NCI-H69 (cell line): ENCODE measurements around the gene MYLK3.

Experiments
- DNase-seq: peaks from one replicate; lab custom pipeline; 2025; lab: John Stamatoyannopoulos, UW

The MYLK3 gene

DNA sequence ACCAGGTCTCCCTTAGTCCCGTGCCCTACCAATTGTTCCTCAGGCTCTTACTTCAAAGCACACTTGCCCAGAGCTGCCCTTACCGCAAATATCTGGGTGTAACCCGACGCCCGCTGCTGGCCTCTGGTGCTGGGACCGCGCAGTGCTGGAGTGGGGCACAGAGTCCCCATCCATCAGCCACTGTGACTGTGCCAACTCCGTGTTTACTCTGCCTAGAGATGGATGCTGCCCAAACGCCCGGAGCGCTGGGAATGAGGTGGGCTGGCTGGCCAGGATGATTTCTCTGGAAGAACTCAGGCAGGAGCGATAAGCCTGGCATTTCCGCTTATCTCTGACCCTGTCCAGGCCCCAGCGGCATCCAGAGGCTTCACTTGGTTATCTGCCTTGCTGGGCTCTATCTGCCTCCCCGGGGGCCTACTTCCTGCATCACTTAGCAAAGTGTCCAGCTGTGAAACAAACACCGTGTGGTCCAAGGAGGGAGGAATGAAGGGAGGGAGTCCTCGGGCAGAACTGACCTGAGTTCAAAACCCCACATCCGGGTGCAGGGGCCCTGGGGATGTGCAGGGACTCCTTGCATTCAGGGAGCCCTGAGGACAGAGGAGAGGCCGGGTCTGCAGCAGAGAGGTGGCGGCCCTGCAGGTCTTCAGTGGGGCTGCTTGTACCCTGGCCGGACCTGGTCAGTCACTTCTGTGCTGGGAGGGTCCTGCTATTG lies 9.4 kb upstream of the MYLK3 start:
- DNase-seq, result peak; percentile 78

DNA sequence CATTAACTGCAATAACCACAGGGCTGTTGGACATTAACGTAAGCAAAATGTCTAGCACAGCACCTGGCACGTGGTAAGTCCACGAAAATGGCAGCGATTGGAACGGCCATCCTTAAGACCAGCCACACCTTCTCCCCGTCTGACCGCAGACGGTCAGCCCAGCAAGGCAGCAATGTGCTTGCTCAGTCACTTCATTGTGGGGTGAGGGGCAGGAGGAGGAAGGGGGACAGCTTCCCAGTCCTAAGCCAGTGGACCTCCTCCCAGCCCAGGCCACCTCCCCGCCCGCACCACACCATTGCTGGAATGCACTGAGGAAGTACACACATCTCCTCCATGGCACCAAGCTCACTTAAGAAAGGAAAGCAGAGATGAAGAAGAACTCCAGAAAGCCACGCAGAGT lies 8.6 kb upstream of the MYLK3 start:
- DNase-seq, result no peak

DNA sequence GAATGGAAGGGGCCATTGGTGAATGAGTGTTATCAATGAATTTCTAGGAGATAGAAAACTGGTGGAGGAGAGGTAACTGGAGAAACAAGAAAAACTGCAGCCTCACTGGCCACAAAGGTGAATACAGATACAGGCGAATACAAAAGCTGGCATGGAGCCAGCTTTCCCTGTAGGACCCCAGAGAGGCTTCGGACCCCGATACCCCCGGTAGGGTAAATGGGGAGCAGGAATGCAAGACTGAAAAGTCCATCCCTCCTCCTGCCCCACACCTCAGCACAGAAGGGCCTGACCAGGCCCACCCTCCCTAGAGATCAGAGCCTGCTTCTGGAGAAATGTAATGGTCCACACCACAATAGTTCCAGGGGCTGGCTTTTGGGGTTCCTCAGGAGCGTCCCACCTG lies 4.9 kb upstream of the MYLK3 start:
- no peak for DNase-seq

DNA sequence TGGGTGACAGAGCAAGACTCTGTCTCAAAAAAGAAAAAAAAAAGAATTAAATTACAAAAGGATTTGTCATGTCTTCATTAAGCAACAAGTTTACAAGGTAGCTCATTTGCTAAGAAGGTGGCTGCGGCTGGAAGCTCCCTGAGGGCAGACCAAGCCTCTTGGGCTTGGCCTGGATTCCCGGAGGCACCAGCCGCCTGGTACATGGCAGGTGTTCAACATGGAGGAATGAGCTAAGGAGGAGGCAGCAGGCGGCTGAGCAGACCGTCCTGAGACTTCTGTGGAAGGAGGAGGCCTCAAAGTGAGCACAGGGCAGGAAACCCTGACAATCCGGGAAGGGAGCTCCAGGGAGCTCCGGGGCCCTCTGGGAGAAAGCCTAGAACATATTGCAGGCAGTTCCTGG lies 3.2 kb upstream of the MYLK3 start:
- DNase-seq, result no peak

DNA sequence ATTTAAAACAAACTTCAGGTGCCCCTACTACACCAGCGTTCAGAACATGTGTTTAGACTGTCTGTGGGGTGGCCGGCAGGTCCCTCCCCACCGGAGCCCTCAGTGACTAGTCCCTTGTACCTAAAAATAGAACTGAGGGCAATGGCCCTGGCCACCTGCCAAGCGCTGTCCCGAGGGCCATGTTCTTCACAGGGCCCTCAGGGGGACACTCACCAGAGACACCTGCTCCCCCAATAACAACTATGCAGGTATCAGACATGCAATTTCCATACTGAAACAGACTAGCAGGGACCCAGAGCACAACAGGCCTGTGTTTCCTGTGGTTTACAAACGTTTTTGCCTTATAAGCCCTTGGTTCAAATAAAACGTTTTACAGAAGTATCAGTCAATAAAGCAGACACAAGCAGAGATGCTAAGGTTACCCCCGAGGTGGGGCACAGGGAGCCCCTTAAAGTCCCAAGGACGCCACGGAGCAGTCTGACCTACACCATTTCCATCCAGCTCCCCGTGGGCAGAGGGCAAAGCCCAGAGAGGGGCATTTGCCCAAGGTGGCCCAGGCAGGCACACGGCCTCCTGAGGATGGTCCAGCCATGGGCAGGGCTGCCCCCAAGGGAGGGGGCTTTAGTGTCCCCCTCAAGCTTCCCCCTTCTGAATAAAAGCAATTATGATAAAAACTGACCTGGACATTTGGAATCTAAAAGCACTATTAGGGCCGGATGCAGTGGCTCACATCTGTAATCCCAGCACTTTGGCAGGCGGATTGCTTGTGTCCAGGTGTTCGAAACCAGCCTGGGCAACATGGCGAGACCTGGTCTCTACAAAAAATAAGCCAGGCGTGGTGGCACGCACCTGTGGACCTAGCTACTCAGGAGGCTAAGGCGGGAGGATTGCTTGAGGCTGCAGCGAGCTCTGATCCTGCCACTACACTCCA lies 896 bp upstream of the MYLK3 start:
- peak; percentile 49 for DNase-seq

DNA sequence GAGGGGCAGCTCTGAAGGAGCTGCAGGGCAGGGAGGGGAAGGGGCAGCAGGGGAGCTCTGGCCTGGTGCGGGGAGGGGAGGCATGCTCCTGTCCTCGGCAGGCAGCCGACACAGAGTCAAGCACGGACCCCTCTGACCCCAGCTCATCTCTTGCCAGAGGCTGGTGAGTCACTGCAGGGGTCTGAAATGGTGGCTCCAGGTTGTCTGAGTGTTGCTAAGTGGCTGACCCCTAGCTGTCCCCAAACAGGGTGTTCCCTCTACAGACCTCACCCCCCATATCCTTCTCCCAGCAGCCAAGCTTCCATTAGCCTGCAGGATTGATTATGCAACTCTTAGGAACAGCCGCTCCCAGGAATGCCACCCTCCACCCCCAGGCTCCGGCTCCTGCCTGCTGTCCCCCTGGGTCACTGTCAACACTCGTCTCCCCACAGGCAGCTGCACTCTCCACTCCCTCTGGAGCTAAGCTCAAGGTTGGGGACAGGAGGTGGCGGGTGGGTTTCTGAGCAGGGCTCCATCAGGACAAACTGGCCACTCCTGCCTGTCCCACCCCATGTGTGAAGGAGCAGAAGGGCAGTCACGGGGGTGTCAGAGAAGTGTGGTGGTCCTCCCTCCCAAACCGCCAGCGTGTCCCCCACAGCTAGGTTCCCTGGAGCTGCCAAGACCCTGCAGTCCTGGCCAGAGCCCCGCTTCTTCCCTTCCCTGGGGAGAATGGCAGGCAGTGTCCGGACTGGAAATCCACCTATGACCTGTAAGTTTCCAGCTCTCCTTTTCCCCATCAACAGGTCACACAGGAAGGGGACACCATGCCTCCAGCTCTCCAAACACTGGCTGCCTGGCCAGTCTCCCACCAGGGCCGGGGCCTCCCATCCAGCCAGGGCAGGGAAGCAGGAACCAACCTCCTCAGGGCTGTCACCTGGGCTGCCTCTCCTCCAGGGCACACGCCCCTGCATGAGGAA lies 1.0 kb downstream of the MYLK3 start:
- DNase-seq, result peak; percentile 71

DNA sequence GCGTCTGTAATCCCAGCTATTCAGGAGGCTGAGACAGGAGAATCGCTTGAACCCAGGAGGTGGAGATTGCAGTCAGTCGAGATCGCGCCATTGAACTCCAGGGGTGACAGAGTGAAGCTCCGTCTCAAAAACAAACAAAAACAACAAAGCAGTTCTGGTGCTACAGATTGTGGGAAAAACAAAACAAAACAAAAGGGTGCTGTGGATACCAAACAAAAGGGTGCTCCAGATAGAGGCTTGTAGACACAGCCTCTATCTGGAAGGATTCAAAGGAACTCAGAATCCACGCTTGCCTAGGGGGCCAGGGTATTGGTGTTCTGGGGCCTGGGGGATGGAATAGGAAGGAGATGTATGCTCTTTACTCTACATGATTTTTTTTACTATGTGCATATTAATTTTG lies 2.5 kb downstream of the MYLK3 start:
- DNase-seq, result peak; percentile 5

DNA sequence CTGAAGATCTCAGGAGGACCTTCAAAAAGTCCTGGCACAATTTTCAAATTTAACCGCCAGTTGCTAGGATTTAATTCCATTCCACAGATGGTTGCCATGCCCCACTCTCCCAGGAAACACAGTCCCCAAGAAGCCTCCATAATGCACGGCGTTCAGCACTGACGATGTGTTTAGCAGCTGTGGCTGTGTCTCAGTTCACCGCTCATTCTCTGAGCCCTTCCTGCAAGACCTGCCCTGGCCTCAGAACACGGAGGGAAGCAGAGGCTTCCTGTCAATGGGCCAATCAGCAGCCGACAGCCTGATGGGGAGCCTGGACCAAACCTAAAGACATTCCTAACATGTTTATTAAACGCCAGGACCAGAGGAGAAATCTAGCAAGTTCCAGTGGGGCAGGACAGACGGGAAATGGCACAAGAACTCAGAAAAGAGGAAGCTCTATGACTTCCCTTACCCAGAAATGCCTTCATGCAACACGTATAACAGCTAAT lies 4.9 kb downstream of the MYLK3 start:
- DNase-seq, result peak; percentile 66

DNA sequence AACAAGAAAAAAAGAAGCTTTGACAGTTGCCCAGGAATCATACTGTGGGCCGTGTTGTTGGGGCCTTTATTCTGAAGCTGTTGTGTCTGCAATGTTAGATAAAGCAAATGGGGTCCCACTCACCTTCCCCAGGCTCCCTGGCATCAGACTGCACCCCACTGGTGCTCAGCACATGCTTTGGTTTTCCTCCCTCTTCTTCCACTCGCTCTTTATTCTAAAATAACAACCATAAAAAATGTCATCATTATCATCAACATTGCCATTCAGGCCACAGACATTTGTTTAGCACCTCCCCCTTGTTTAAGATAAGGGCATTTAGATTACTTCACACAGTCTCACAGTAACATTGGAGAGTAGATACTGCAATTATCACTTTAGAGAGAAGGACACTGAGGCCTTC lies 8.2 kb downstream of the MYLK3 start:
- DNase-seq, result no peak

DNA sequence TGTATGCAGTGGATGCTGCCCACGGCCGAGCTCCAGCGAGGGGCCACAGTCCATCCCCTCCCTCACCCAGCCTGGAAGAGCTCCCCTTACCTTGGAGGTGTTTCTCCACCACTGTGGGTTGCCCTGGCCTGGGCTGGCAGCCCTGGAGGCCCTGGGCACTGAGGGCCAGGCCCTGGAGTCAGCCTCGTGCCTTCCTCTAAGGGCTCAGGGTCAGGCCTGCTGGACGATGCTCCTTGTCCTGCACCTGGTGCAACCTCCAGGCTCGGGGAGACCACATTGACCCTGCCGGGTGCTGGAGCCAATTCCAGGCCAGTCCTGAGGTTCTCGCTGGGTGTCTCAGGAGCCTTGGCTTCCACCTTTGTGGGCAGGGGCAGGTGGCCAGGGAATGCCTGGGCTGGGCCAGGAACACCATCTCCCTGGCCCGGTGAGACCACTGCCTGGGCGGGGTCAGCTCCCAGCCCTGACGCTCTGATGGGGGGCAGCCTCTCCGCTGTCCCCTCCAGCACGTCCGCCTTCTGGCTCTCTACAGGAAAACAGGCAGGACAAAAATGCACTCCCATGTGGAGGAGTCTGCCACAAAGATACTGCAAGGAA lies 10.4 kb downstream of the MYLK3 start:
- DNase-seq, result no peak

DNA sequence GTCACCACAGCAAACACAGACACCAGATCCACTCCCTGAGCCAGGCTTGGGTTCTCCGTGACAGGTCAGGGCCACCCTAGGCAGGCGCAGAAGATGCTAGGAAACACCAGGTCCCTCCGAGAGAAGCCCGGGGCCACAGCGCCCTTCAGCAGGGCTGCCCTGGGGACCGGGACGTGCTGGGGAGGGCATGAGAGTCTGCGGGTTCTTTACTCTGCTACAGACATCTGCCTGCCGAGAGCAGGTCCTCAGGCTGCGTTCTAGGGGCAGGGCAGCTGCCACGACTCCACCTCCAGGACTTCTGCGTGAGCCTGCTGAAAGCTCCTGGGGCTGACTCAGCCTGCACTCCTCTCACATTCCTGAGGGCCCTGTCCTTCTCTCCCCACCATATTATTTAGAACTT lies 11.4 kb downstream of the MYLK3 start:
- no peak for DNase-seq

DNA sequence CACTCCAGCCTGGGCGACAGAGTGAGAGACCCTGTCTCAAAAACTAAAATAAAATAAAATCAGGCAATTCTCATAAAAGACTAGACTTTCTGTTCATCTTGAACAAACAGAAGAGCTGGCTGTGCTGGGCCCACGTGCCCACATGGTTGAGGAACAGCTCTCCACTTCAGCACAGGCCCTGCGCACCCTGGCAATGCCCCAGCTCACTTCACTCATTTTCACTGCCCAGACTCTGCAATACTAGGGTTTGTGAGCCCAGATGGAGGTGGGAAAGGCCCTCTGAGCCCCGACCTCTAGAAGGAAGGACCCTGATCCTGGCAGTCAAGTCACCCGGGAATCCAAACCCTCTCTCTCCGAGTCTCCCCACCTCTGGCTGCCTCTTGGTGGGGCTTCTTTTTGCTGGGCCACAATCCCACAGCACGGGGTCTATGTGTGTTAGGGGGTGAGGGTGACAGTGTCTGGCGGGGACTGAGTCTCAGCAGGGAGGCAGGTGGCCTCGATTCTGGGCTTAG lies 14.8 kb downstream of the MYLK3 start:
- no peak for DNase-seq

DNA sequence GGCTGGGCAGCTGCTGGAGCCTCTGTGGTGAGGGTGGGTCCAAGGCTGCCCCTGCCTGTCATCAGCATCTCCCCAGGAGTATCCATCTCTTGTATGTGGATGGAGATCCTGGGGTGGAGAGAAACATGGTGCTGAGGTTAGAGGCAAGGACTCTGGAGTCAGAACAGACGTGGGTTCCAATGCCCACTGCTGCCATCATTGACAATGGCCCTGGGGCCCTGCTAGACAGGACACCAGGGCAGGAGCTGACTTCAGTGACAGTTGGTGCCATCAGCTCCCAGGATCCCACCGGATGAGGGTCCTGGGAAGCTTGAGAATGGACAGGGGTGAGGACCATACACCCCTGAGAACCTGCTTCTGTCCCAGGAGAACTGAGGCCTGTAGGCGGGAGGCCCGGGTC lies 15.6 kb downstream of the MYLK3 start:
- no peak for DNase-seq

DNA sequence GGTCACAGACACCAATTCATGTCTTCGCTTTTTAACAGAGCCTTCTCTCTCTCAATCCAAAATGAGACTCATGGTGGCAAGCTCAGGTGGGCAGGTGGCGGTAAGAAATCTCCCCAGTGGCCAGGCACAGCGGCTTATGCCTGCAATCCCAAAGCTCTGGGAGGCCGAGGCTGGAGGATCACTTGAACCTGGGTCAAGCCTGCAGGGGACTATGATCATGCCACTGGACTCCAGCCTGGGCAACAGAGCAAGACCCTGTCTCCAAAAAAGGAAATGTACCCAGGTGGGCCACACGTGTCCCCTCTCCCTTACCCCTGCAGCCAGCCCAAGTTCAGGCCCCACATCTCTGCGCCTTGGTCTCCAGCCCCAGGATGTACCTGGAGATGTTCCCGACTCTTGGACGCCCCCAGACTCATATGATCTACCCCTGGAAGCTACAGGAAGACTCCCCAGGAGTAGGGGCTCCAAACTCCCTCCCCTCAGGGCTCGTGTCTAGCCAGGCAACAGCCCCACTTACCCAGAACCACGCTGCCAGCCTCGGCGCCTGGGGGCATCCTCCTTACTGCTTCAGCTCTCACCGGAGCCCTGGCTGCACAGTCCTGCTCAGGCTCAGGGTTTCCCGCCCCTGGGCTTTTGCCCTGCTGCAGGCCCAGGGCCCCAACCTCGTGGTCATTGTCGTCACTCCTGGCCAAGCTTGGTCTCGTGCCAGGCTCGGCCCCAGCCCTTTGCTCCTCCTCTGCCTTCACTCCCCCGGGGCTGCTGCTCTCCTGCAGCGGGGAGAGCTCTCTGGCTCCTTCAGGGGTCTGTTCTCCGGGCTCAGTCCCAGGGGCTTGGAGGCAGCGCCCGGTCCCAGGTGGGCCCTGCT lies 16.2 kb downstream of the MYLK3 start:
- no peak for DNase-seq

DNA sequence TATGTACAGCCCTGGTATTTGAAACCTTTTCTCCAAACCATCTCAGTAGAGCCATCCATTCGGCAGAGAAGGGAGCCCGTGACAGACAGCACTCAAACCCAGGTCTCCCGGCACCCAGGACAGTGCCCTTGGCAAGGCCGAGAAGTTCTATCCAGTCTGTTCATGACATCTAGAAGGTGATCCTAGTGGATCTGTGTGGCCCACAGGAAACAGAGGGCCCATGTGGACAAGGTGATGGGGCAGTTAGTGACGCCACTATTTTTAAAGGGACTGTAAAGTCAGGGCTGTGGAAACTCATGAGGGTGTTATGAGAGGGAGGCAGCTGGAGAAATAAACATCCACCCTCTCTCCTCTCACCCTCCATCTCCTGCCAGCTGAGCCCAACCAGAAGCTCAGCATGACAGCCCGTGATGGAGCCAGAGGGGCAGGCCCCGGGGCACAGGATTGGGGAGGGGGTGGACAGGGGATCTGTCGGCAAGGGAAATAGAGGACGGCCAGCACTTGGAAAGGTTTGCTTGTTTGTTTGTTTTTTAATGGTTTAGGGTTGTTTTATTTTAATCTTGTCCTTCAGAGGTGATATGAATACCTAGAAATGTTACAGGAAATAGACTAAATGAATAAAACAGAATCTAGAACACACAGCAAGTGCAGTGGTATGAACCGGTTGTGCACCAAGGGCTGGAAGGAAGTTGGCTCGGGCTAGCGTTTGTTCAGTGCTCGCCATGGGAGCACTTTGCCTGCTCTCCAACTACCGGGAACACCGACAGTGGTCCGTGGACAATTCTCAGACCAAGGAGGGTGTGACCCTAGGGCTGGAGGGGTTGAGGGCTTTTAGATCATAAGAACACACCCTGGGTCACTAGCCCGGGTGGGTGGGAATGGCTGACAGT lies 17.1 kb downstream of the MYLK3 start:
- no peak for DNase-seq

DNA sequence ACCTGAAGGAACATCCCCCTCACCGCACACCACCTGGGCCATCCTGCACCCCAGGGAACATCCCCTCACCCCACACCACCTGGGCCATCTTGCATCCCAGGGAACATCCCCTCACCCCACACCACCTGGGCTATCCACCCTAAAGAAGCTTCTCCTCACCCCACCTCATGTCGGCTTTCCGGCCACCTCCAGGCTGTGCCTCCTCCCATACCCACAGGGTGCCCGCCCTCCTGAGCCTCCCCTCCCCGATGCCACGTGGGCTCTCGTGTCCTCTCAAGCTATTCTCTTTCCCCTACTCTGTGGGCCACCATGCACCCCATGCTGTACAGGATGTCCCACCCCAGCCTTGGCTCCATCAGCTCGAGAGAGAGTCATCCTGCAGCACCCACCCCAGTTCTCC lies 18.0 kb downstream of the MYLK3 start:
- DNase-seq, result no peak

DNA sequence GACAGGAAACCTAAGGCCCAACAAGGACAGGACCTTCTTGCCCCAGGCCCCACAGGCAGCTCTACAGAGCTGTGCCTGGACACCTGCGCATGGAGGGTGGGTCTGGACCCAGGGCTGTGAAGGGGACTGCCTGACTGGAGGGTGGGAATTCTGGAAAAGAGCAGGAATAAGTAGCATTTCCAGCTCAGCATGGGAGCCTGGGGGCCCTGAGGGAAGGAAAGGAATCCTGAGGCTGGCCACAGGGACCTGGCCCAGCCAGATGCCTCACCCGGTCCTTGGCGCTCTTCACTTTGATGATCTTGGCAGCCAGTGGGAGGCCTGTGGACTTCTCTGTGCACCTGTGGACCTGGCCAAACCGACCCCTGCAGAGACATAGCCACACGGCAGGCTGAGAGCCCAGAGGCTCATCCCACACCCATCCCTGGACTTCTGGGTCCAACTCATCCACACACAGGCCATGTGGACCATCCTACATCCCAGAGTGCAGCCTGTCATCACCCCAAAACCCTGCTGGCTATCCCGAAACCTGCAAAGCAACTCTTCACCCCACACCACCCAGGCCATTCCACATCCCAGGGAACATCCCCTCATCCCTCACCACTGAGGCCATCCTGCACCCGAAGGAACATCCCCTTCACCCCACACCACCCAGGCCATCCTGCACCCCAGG lies 18.7 kb downstream of the MYLK3 start:
- DNase-seq, result no peak

DNA sequence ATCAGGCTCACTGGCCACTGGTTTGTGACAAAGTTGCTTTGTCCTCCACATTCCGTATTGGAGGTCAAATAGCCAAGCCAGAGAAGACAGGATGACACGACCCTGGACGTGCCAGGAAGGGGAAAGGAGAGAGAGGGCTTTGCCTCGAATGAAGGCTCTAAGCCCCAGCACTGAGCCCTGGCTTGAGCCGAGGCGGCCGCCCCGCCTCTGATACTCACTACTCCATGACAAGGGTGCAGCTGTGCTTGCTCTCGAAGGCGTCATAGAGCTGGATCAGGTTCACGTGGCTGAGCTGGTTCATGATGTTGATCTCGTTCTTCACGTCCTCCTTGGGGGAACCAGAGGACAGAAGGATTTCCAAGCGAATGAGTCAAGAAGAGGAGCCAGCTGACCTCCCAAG lies 19.3 kb downstream of the MYLK3 start:
- no peak for DNase-seq

DNA sequence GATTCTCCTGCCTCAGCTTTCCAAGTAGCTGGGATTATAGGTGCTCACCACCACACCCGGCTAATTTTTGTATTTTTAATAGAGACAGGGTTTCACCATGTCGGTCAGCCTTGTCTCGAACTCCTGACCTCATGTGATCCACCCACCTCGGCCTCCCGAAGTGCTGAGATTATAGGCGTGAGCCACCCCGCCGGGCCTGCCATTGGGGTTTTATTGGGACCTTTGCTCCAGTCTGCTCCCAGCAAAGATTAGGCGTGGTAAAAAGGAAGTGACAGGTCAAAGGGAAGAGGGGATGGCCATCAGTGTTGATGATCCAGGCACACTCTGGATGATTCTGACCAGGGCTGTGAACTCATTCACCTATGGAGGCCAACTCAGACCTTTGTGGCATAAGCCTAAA lies 20.5 kb downstream of the MYLK3 start:
- DNase-seq, result no peak
